GM20431 (cell line): ENCODE results near the gene SLCO2A1.

Experiments
- in situ Hi-C: fragments of 300-500 bp; cut with MseI, MboI; formaldehyde crosslinking; loops from one replicate; pipeline ENCODE4 v1.15.0; 2020; ENCODE audit warnings: low sequenced_read_pairs; ENCODE audit not compliant: unreplicated experiment

Gene SLCO2A1

GRCh38 chr3:134061401-134061800 lies 31.7 kb upstream of the SLCO2A1 start:
- in situ Hi-C loops, result no loop called here

GRCh38 chr3:134060561-134061385 lies 31.0 kb upstream of the SLCO2A1 start:
- in situ Hi-C loops, result no loop called here

- in situ Hi-C loops, result no loop called here
Observed at GRCh38 chr3:134059671-134060560, 30.2 kb upstream of the SLCO2A1 start.

- in situ Hi-C loops, result no loop called here
Observed at GRCh38 chr3:134059035-134059601, 29.4 kb upstream of the SLCO2A1 start.

- in situ Hi-C loops, result no loop called here
Observed at GRCh38 chr3:134057654-134058110, 28.0 kb upstream of the SLCO2A1 start.

- in situ Hi-C loops, result no loop called here
Observed at GRCh38 chr3:134057006-134057653, 27.4 kb upstream of the SLCO2A1 start.

- in situ Hi-C loops, result no loop called here
Observed at GRCh38 chr3:134056464-134056891, 26.8 kb upstream of the SLCO2A1 start.

- in situ Hi-C loops, result no loop called here
Observed at GRCh38 chr3:134055661-134056060, 25.9 kb upstream of the SLCO2A1 start.

- in situ Hi-C loops, result no loop called here
Observed at GRCh38 chr3:134054881-134055280, 25.2 kb upstream of the SLCO2A1 start.

- in situ Hi-C loops, result no loop called here
Observed at GRCh38 chr3:134054231-134054630, 24.5 kb upstream of the SLCO2A1 start.

- in situ Hi-C loops, result no loop called here
Observed at GRCh38 chr3:134052370-134052769, 22.6 kb upstream of the SLCO2A1 start.

GRCh38 chr3:134049676-134050075 lies 20.0 kb upstream of the SLCO2A1 start:
- in situ Hi-C loops, result no loop called here

- in situ Hi-C loops, result no loop called here
Observed at GRCh38 chr3:134048278-134048996, 18.7 kb upstream of the SLCO2A1 start.

GRCh38 chr3:134044459-134044858 lies 14.7 kb upstream of the SLCO2A1 start:
- in situ Hi-C loops, result no loop called here

- in situ Hi-C loops, result no loop called here
Observed at GRCh38 chr3:134040066-134040465, 10.3 kb upstream of the SLCO2A1 start.

- in situ Hi-C loops, result no loop called here
Observed at GRCh38 chr3:134039161-134039862, 9.6 kb upstream of the SLCO2A1 start.

GRCh38 chr3:134038716-134039115 lies 9.0 kb upstream of the SLCO2A1 start:
- in situ Hi-C loops, result no loop called here

GRCh38 chr3:134038071-134038491 lies 8.4 kb upstream of the SLCO2A1 start:
- in situ Hi-C loops, result no loop called here

- in situ Hi-C loops, result no loop called here
Observed at GRCh38 chr3:134037168-134037567, 7.4 kb upstream of the SLCO2A1 start.
